Neural crest cell (in vitro differentiated cells): ENCODE measurements around the gene CRTC1. TPM values are rescaled to one million over a fixed set of nuclear protein-coding genes. Genes with fewer than 3 reads are reported as not detected.
A peak's percentile ranks its signal among the peaks of the same experiment; 100 is the strongest.

ENCODE experiments used
- DNase-seq: peaks from one replicate; pipeline ENCODE4 v3.0.0; 2021; ENCODE audit warnings: low read depth, mixed read lengths, low spot score
- H3K27ac Mint-ChIP-seq: one replicate; pipeline ENCODE4 v1.8.0; 2021; ENCODE audit warnings: mild to moderate bottlenecking, mixed read lengths; ENCODE audit not compliant: unreplicated experiment
- H3K27me3 Mint-ChIP-seq: 2 replicates; pipeline ENCODE4 v1.8.0; 2021; ENCODE audit warnings: low read depth, mild to moderate bottlenecking, mixed read lengths
- H3K36me3 Mint-ChIP-seq: 2 replicates; pipeline ENCODE4 v1.8.0; 2021; ENCODE audit warnings: low read depth, mild to moderate bottlenecking, mixed read lengths
- H3K4me1 Mint-ChIP-seq: 2 replicates; pipeline ENCODE4 v1.8.0; 2021; ENCODE audit warnings: mixed read lengths
- H3K4me3 Mint-ChIP-seq: one replicate; pipeline ENCODE4 v1.8.0; 2021; ENCODE audit warnings: mild to moderate bottlenecking, mixed read lengths
- H3K9me3 Mint-ChIP-seq: 2 replicates; pipeline ENCODE4 v1.8.0; 2021; ENCODE audit warnings: mixed read lengths
- total RNA-seq: library from RNA; stranded (reverse); gene quantifications from 2 replicates; pipeline ENCODE4 v1.2.1, GENCODE V29; 2021
- TF ChIP-seq, protein P1 (sequence below): fragments of 200-600 bp; sonication (generic); conservative IDR thresholded peaks from 2 replicates; pipeline ENCODE4 v1.5.0; 2021; ENCODE audit warnings: antibody characterized with exemption, mild to moderate bottlenecking

Gene CRTC1
- total RNA-seq, 1 donor from 2014 or later = 24.1 TPM

DNA sequence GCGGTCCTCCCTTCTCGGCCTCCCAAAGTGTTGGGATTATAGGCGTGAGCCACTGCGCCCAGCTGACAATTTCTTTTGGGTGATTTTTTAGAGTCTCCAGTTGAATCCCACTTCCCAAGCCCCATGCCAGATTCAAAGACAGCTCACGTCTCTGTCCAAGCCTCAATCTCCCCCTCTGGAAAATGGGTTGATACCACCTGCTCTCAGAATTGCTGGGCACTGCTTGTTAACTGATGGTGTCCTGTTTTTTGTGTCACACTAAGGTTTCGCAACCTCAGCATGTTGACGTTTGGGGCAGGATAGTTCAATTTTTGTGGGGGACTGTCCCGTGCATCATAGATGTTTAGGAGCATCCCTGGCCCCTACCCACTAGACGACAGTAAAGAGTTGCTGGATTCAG is 134.1 kb downstream of the CRTC1 start:
- TF ChIP-seq, protein P1, sequence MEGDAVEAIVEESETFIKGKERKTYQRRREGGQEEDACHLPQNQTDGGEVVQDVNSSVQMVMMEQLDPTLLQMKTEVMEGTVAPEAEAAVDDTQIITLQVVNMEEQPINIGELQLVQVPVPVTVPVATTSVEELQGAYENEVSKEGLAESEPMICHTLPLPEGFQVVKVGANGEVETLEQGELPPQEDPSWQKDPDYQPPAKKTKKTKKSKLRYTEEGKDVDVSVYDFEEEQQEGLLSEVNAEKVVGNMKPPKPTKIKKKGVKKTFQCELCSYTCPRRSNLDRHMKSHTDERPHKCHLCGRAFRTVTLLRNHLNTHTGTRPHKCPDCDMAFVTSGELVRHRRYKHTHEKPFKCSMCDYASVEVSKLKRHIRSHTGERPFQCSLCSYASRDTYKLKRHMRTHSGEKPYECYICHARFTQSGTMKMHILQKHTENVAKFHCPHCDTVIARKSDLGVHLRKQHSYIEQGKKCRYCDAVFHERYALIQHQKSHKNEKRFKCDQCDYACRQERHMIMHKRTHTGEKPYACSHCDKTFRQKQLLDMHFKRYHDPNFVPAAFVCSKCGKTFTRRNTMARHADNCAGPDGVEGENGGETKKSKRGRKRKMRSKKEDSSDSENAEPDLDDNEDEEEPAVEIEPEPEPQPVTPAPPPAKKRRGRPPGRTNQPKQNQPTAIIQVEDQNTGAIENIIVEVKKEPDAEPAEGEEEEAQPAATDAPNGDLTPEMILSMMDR = no peak
- Mint-ChIP-seq H3K4me1 (no peaks in the 10 kb centered on the region), H3K27me3 (peaks cover 11% of the 10 kb centered on the region), H3K4me3 (no peak overlapping the region), H3K9me3 (no peaks in the 10 kb centered on the region), H3K36me3 (no peaks in the 10 kb centered on the region), H3K27ac (no peak overlapping the region)
- no peak for DNase-seq

DNA sequence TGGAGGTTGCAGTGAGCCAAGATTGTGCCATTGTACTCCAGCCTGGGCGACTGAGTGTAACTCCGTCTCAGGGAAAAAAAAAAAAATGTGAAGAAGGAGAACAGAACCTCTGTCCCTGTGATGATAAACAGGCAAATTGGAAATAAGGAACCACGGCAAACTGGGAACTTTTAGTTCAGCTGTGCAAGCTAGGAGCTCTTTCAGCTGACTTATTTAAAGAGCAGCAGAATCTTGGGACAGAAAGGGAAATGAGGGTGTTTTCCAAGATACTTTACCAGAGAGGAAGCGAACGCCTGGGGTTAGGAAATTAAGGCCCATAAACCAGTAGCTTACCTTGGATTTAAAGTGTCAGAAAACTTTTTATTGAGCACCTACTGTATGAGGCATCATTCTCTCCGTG is 145.3 kb downstream of the CRTC1 start:
- peaks cover 12% of the 10 kb centered on the region for H3K4me1 Mint-ChIP-seq
- H3K27ac Mint-ChIP-seq = no peak overlapping the region
- no peak for DNase-seq
- peaks cover 4% of the 10 kb centered on the region for H3K9me3 Mint-ChIP-seq
- no peaks in the 10 kb centered on the region for H3K36me3 Mint-ChIP-seq
- no peak overlapping the region for H3K4me3 Mint-ChIP-seq
- peaks cover 16% of the 10 kb centered on the region for H3K27me3 Mint-ChIP-seq
- TF ChIP-seq, protein P1 = no peak

DNA sequence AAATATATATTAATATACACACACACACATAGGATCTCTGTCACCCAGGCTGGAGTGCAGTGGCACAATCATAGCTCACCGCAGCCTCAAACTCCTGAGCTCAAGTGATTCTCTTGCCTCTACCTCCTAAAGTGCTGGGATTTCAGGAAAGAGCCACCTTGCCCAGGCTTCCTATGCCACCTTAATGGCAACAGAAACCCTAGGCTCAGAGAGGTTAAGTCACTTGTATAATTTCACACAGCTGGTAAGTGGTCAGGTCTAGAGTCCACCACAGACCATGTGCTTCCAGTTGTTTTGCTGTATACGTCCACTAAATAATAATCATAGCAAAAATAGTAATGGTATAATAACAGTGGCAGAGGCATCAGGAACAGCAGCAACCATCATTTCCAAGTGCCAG is 147.0 kb downstream of the CRTC1 start:
- no peak overlapping the region for H3K27ac Mint-ChIP-seq
- DNase-seq = no peak
- H3K27me3 Mint-ChIP-seq = peaks cover 16% of the 10 kb centered on the region
- H3K36me3 Mint-ChIP-seq = peaks cover 2% of the 10 kb centered on the region
- TF ChIP-seq, protein P1 = no peak
- peaks cover 26% of the 10 kb centered on the region for H3K4me1 Mint-ChIP-seq
- peaks cover 4% of the 10 kb centered on the region for H3K9me3 Mint-ChIP-seq
- peak overlapping the region; percentile 72 for H3K4me3 Mint-ChIP-seq

DNA sequence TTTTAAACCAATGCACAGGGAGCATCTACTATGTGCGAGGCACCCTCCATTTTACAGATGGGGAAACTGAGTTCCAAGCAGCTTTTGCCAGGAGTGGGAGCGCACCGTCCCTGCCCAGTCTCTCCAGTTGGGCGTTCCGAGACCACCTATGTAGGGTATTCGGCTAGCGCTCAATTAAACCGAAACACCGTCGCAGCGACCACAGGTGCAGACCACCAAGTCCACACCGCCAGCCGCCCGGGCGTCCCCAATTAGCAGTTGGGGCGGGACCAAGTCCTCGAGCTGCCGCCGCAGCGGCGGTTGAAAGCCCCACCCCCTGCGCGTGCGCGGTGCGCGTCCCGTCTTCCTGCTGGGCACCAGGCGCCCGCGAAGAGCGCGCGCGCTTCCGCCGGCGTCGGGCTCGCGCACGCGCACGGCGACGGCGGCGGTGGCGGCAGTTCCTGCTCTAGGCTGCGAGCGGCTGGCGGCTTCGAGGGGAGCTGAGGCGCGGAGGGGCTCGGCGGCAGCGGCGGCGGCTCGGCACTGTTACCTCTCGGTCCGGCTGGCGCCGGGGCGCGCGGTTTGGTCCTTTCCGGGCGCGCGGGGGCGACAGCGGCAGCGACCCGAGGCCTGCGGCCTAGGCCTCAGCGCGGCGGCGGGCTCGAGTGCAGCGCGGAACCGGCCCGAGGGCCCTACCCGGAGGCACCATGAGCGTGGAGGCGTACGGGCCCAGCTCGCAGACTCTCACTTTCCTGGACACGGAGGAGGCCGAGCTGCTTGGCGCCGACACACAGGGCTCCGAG is 148.2 kb downstream of the CRTC1 start, which contains the start of gene UPF1:
Gene UPF1 (plus strand): TSS at position 436 of the 782 bp plus-strand sequence. CDS start 251 bp downstream, at position 687.
- peak within 1 kb of the TSS; percentile 96 for H3K27ac Mint-ChIP-seq
- TF ChIP-seq, protein P1 = peak; percentile 26
- peak within 1 kb of the TSS; percentile 96 for H3K4me3 Mint-ChIP-seq
- H3K36me3 Mint-ChIP-seq = peaks cover 4% of the 10 kb centered on the region
- H3K9me3 Mint-ChIP-seq = no peaks in the 10 kb centered on the region
- peak; percentile 93 for DNase-seq
- H3K27me3 Mint-ChIP-seq = peaks cover 16% of the 10 kb centered on the region
- peaks cover 32% of the 10 kb centered on the region for H3K4me1 Mint-ChIP-seq

Other genes with a start within 250 kb of the CRTC1 start
- gene ISYNA1, start 245.5 kb upstream of the CRTC1 start, total RNA-seq = 251 and 254 TPM in 2 replicates
- 11.1 and 14.2 TPM in 2 replicates for gene ELL, start 161.6 kb upstream of the CRTC1 start, total RNA-seq
- 173 and 175 TPM in 2 replicates for gene FKBP8, start 140.1 kb upstream of the CRTC1 start, total RNA-seq
- 88.5 and 91.7 TPM in 2 replicates for gene KXD1, start 125.8 kb upstream of the CRTC1 start, total RNA-seq
- 1,081 and 1,137 TPM in 2 replicates for gene UBA52, start 111.8 kb upstream of the CRTC1 start, total RNA-seq
- 71.8 and 71.9 TPM in 2 replicates for gene REX1BD, start 94.9 kb upstream of the CRTC1 start, total RNA-seq
- 0.68 and 1.5 TPM in 2 replicates for gene CRLF1, start 76.9 kb upstream of the CRTC1 start, total RNA-seq
- 6.4 and 6.5 TPM in 2 replicates for gene TMEM59L, start 70.8 kb upstream of the CRTC1 start, total RNA-seq
- gene KLHL26, start 46.7 kb upstream of the CRTC1 start, total RNA-seq = 11.1 and 12.3 TPM in 2 replicates
- gene COMP, start 107.6 kb downstream of the CRTC1 start, total RNA-seq = not detected in 2 replicates
- 73.1 and 76.5 TPM in 2 replicates for gene UPF1, start 148.3 kb downstream of the CRTC1 start, total RNA-seq
- gene CERS1, start 212.5 kb downstream of the CRTC1 start, total RNA-seq = 27.7 and 29.8 TPM in 2 replicates
- gene COPE, start 235.7 kb downstream of the CRTC1 start, total RNA-seq = 194 and 196 TPM in 2 replicates
- 54.9 and 56.6 TPM in 2 replicates for gene DDX49, start 236.0 kb downstream of the CRTC1 start, total RNA-seq